Medulla oblongata (tissue), 1 donor: ENCODE data around the gene LRRC8D.
"Not testable (repeated sequence)": the region's sequence is repeated elsewhere in the genome, so short reads cannot be mapped to it uniquely, and the experiment has no call there.

Source experiments
- DNase-seq: peaks from one replicate; pipeline ENCODE4 v3.0.0-alpha.2; 2015; ENCODE audit errors: extremely low spot score

Gene LRRC8D

GRCh38 chr1:89820422-89821321 lies at the start of gene LRRC8D:
LRRC8D (plus strand) TSS chr1:89821032; CDS start chr1:89933069, 112,037 bp downstream.
- DNase-seq, result peak; percentile 93

GRCh38 chr1:89771991-89772560 lies 48.8 kb upstream of the LRRC8D start:
- DNase-seq, result no peak

DNA sequence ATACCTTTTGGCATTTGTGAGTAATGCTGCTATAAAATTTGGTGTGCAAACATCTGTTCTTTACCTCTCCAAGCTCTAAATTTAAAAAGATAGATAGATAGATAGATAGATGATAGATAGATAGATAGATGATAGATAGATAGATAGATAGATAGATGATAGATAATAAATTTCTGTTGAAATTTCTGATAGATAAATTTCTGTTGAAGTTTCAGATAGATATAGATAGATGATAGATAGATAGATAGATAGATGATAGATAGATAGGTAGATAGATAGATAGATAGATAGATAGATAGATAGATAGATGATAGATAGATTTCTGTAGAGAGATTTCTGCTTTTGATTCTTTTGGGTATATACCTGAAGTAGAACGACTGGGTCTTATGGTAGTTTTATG lies 44.7 kb upstream of the LRRC8D start:
- not testable (repeated sequence) for DNase-seq

GRCh38 chr1:89777271-89777670 lies 43.6 kb upstream of the LRRC8D start:
- not testable (repeated sequence) for DNase-seq

DNA sequence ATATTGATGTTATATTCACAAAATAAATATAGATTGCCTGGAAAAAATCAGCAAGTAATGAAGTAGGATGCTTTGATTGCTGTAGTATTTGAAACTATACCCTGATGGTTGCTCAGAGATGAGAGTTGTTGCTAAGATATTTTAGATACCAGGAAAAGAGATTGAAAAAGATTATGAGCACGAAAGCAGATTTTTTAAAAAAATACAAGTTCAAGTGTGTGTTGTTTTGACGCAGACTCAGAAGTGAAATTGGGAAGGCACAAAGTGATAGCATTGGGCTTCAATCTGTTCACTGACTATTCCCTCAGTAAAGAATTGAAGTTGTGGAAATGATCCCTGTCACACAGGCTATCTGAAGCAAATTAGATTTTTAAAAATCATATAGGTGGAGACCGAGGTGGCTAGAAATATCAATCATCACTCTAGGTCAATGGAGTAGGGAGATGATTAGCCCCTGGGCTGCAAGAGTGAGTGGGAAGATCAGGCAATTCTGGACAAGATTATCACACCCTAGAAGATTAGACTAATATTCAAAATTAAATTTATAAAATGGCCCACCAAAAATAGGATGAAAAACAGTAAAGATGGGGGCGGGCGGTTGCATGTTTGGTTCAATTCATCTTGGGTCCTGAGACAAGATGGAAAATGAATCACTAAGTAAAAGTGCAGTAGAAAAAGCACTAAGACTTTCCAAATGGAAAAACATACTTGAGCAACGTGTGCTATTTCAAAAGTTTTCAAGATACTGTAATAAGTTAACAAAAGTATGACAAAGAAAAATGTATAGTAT lies 41.5 kb upstream of the LRRC8D start:
- DNase-seq, result no peak

DNA sequence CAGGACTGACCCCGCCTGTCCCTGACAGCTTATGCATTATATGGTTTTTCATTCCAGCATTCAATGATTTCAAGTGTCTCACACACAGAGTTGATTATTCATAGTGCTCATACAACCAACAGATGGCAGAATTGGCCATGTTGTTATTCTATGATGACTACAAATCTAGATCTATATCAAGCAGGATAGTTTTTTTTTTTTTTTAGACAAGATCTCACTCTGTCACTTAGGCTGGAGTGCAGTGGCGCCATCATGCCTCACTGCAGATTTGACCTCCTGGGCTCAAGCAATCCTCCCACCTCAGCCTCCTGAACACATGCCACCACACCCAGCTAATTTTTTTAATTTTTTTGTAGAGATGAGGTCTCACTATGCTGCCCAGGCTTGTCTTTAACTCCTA lies 40.1 kb upstream of the LRRC8D start:
- peak; percentile 62 for DNase-seq

GRCh38 chr1:89781494-89782126 lies 39.2 kb upstream of the LRRC8D start:
- DNase-seq, result no peak

- no peak for DNase-seq
These were observed 34.1 kb upstream of the LRRC8D start for GRCh38 chr1:89786628-89787214.

GRCh38 chr1:89790592-89790991 lies 30.2 kb upstream of the LRRC8D start:
- no peak for DNase-seq

- DNase-seq, result no peak
These were observed 29.6 kb upstream of the LRRC8D start for GRCh38 chr1:89791064-89791726.

DNA sequence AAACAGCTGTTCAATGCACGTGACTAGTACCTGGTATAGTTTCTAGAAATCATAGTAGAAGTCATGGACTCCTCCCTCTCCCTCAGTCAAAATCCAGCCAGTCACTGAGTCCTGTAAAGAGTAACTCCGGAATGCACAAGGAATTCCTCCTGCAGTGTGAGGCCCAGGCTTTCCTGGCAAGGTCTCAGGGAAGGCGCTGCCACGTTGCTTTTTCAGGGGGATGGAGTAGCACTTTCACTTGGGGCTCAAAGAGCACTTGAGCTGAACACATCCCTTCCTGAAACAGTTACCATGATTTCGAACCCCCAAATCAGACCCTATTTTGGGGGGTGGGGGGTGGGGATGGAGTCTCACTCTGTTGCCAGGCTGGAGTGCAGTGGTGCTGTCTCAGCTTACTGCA lies 26.4 kb upstream of the LRRC8D start:
- no peak for DNase-seq

DNA sequence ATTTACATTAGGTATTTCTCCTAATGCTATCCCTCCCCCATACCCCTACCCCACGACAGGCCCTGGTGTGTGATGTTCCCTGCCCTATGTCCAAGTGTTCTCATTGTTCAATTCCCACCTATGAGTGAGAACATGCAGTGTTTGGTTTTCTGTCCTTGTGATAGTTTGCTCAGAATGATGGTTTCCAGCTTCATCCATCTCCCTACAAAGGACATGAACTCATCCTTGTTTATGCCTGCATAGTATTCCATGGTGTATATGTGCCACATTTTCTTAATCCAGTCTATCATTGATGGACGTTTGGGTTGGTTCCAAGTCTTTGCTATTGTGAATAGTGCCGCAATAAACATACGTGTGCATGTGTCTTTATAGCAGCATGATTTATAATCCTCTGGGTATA lies 25.3 kb upstream of the LRRC8D start:
- DNase-seq, result not testable (repeated sequence)

GRCh38 chr1:89797876-89798275 lies 23.0 kb upstream of the LRRC8D start:
- not testable (repeated sequence) for DNase-seq

DNA sequence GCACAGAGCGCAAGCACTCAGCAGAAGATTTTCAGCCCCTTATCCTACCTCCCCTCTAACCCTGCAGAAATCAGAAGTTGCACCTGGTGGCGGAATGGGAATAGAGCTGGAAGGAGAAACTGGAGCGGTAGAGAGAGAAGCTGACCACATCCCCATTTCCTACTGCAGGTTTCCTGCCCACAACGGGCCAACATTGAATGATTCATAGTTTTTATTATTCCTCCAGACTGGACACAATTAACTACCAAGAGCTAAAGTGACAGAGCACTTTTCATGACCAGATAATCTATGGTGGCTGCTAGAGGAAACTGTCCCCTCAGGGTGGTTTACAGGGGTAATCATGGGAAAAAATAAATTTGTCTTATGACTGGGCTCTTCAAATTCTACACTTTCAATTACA lies 21.3 kb upstream of the LRRC8D start:
- no peak for DNase-seq

DNA sequence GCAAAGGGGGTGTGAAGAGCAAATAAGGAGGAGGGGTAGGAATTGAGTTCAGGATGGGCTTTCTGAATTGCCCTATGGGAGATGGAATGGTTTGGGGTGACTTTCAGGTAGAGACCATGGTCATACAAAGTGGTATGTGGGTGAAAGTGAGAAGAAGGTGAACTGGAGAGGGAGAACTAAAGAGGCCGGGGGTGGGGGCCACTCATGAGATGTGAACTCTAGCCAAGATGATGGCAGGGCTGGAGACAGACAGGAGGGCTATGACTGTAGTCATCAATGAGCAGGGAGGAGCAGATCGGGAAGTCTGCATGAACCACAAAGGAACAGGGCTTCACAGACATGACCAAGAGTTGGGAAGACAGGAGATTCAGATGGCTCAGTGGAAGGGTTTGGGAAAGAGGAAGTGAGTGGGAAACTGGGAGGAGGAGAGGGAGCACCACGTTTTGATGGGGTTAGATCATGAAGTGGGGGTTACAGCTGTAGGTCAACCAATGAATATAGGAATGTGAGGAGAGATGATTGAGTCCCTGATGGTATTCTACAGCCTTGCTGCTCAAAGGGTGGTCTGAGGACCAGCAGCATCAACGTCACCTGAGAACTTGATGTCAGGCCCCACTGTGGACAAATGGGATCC lies 20.7 kb upstream of the LRRC8D start:
- no peak for DNase-seq

DNA sequence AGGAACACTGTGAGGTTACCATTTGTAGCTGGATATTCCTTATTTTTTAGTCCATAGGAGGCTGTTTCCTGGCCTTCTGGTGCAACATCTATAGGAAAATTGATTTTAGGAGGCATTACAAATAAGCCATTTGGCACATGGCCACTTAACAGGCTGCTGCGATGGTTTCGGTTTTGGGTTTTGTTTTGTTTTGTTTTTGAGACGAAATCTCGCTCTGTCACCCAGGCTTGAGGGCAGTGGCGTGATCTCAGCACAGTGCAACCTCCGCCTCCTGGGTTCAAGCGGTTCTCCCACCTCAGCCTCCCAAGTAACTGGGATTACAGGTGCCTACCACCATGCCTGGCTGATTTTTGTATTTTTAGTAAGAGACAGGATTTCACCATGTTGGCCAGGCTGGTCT lies 20.1 kb upstream of the LRRC8D start:
- no peak for DNase-seq

- DNase-seq, result no peak
These were observed 18.8 kb upstream of the LRRC8D start for GRCh38 chr1:89802051-89802450.

- no peak for DNase-seq
These were observed 18.0 kb upstream of the LRRC8D start for GRCh38 chr1:89802841-89803240.

DNA sequence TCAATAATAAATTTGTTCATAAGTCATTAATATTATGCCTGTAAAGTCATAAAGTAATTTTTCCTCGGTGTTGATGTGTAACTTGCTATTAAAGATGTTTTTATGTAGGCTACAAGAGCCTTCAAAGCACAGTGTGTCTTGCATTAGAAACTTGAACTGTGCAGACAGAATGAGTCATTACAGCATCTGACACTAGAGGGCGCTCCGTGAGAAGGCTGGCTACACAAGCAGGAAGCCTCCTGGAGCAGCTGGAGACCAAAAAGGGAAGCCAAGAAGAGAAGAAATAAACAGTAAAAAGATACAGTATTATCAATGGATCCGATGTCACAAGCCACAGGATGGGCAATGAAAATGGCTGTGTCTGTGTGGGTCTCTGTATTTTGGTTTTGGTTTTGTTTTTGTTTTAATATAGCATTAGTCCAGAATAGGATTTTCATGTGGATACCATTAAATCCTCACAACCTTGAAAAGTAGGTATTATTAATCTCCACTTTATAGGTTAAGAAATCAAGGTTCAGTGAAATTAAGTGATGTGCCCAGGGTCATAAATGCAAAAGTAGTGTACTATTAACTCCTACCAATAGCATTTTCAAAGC lies 16.1 kb upstream of the LRRC8D start:
- peak; percentile 97 for DNase-seq

DNA sequence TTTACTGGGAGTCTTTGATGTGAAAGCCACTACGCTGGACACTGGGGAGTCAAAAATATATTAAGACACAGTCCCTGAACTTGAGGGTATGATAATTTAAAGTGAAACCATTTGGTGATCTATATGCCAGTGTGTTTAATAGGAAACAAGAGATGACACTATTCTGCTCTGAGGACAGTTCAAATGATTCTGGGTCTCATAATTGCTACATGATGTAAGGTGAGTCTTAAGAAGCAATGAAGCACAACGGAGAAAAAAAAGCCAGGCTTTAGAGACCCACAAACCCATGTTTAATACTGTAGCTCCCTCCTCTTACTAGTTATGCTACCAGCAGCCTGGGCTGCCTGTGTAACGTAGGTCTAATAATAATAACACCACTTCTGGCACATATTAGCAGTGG lies 14.2 kb upstream of the LRRC8D start:
- DNase-seq, result no peak
